Measurements from ENCODE around the gene RPL22L1. TPM values are rescaled to one million over a fixed set of nuclear protein-coding genes. Genes with fewer than 3 reads are reported as not detected.

Gene RPL22L1
- total and polyA plus RNA-seq, 2 of the 4 experiments (the other 2 are of a cell fraction): 37.1 to 92.0 TPM

- TF ChIP-seq RCOR1 (IDR thresholded peaks at IDR 0.05; ENCODE audit: insufficient replicate concordance, low read length): peak; percentile 88
- TF ChIP-seq BHLHE40 (IDR thresholded peaks at IDR 0.05; ENCODE audit: low read depth, low read length): peak; percentile 61; the same call in 1 of the 2 replicates
- peak; percentile 58 for TF ChIP-seq NFE2L2 (IDR thresholded peaks at IDR 0.05; ENCODE audit: low read depth, low read length)
Observed at GRCh38 chr3:170909129-170909903, 39.3 kb upstream of the RPL22L1 start (continued).
